ENCODE results near the gene EVI5L.

EVI5L gene

GRCh38 chr19:7844405-7844804 is 14.4 kb downstream of the EVI5L start:
- Histone ChIP-seq H3K4me1 (ENCODE audit: control insufficient read depth, insufficient read depth, low read length) (no peaks in the 10 kb centered on the region), H3K27ac (ENCODE audit: low read length) (no peak overlapping the region), H3K4me3 (ENCODE audit: low read length) (no peak overlapping the region), H3K27me3 (ENCODE audit: control insufficient read depth, insufficient read depth, low read length) (no peaks in the 10 kb centered on the region), H3K36me3 (ENCODE audit: control insufficient read depth, insufficient read depth, low read length) (no peaks in the 10 kb centered on the region), H3K9me3 (ENCODE audit: control insufficient read depth, insufficient read depth, low read length) (no peaks in the 10 kb centered on the region)
- no CpG with 5 or more reads among the region's 5 CpGs for WGBS (ENCODE audit: insufficient coverage, insufficient read length)
- DNase-seq (ENCODE audit: low read depth, low spot score) = no peak

- no peak for DNase-seq (ENCODE audit: low read depth, low spot score)
- Histone ChIP-seq H3K4me3 (ENCODE audit: low read length) (no peak overlapping the region), H3K27me3 (ENCODE audit: control insufficient read depth, insufficient read depth, low read length) (no peaks in the 10 kb centered on the region), H3K27ac (ENCODE audit: low read length) (no peak overlapping the region), H3K9me3 (ENCODE audit: control insufficient read depth, insufficient read depth, low read length) (no peaks in the 10 kb centered on the region), H3K4me1 (ENCODE audit: control insufficient read depth, insufficient read depth, low read length) (no peaks in the 10 kb centered on the region), H3K36me3 (ENCODE audit: control insufficient read depth, insufficient read depth, low read length) (no peaks in the 10 kb centered on the region)
- no CpG with 5 or more reads among the region's 10 CpGs for WGBS (ENCODE audit: insufficient coverage, insufficient read length)
Measured at GRCh38 chr19:7844951-7845350, 14.9 kb downstream of the EVI5L start.

DNA sequence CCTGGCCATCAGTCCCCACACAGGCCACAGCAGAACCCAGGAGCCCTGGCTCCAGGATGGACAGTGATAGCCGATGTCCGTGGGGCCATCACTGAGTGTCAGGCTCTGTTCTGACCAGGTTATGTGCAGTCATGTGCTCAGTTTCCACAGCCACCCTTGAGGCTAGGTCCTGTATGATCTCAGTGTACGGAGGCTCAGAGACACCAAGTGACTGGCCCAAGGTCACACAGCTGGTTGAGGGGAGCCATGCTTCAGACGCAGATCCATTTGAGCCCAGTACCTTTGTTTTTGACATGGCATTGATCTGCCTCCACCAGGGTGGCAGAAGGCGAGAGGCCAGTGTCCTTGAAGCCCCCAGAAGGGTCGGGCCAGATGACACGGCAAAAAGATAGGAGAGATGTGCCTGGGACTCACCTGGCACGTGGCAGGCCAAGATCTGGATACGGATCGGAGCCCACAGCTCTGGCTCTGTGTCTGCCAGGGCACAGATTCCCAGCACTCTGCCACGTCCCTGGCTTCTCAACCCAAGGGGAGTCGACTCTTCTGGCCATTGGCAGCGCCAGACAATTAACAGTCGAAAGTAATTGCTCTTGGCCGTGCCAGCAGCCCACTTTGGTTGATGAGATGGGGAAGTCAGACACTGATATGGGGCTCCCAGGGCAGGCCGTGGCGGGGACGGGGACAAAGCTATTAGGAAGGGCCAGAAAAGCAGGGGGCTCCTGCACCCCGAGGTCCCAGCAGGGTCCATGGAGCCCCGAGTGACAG is 15.6 kb downstream of the EVI5L start:
- no peak for DNase-seq (ENCODE audit: low read depth, low spot score)
- no peaks in the 10 kb centered on the region for H3K27me3 ChIP-seq (ENCODE audit: control insufficient read depth, insufficient read depth, low read length)
- H3K36me3 ChIP-seq (ENCODE audit: control insufficient read depth, insufficient read depth, low read length) = no peaks in the 10 kb centered on the region
- WGBS (ENCODE audit: insufficient coverage, insufficient read length) = no CpG with 5 or more reads among the region's 20 CpGs
- no peaks in the 10 kb centered on the region for H3K4me1 ChIP-seq (ENCODE audit: control insufficient read depth, insufficient read depth, low read length)
- H3K9me3 ChIP-seq (ENCODE audit: control insufficient read depth, insufficient read depth, low read length) = no peaks in the 10 kb centered on the region
- no peak overlapping the region for H3K27ac ChIP-seq (ENCODE audit: low read length)
- H3K4me3 ChIP-seq (ENCODE audit: low read length) = no peak overlapping the region

DNA sequence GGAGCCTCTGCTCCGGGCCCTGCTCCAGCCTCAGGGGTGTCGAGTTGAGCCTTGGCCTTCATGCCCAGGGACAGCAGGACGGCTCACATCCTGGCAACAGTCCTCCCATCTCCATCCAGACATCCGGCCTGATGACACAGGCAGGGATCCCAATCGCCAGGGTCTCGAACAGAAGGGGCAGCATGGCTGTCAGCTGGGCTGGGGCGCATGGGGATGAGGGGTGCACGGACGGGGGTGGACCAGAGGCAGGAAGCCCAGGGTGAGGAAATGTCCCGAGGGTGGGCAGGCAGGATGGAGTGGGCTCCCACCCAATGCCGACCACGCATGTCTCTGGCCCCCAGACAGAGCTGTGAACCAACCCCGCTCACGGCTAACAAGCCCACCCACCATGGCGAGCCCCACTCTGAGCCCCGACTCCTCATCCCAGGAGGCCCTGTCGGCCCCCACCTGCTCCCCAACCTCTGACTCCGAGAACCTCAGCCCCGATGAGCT is 16.2 kb downstream of the EVI5L start:
- Histone ChIP-seq H3K36me3 (ENCODE audit: control insufficient read depth, insufficient read depth, low read length) (no peaks in the 10 kb centered on the region), H3K27me3 (ENCODE audit: control insufficient read depth, insufficient read depth, low read length) (no peaks in the 10 kb centered on the region), H3K4me1 (ENCODE audit: control insufficient read depth, insufficient read depth, low read length) (no peaks in the 10 kb centered on the region), H3K4me3 (ENCODE audit: low read length) (no peak overlapping the region), H3K27ac (ENCODE audit: low read length) (no peak overlapping the region), H3K9me3 (ENCODE audit: control insufficient read depth, insufficient read depth, low read length) (no peaks in the 10 kb centered on the region)
- DNase-seq (ENCODE audit: low read depth, low spot score) = no peak
- no CpG with 5 or more reads among the region's 19 CpGs for whole genome bisulfite sequencing (ENCODE audit: insufficient coverage, insufficient read length)

DNA sequence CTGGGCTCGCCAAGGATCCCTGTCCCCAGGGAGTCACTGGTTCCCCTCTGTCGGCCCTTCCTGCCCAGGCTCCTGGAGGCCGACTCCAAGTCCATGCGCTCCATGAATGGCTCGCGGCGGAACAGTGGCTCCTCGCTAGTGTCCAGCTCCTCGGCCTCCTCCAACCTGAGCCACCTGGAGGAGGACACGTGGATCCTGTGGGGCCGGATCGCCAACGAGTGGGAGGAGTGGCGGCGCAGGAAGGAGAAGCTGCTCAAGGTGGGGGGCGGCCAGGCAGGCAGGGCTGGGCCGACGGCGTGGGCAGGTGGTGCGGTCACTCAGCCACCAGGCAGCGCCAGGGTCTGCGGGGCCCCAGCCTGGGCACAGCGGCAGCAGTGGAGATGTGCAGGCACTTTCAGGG is 17.6 kb downstream of the EVI5L start:
- no peak overlapping the region for H3K4me3 ChIP-seq (ENCODE audit: low read length)
- no peaks in the 10 kb centered on the region for H3K4me1 ChIP-seq (ENCODE audit: control insufficient read depth, insufficient read depth, low read length)
- no peaks in the 10 kb centered on the region for H3K36me3 ChIP-seq (ENCODE audit: control insufficient read depth, insufficient read depth, low read length)
- no peaks in the 10 kb centered on the region for H3K27me3 ChIP-seq (ENCODE audit: control insufficient read depth, insufficient read depth, low read length)
- DNase-seq (ENCODE audit: low read depth, low spot score) = no peak
- H3K27ac ChIP-seq (ENCODE audit: low read length) = no peak overlapping the region
- H3K9me3 ChIP-seq (ENCODE audit: control insufficient read depth, insufficient read depth, low read length) = no peaks in the 10 kb centered on the region
- no CpG with 5 or more reads among the region's 23 CpGs for WGBS (ENCODE audit: insufficient coverage, insufficient read length)

- H3K4me3 ChIP-seq (ENCODE audit: low read length) = no peak overlapping the region
- no CpG with 5 or more reads among the region's 34 CpGs for WGBS (ENCODE audit: insufficient coverage, insufficient read length)
- no peak overlapping the region for H3K27ac ChIP-seq (ENCODE audit: low read length)
- no peaks in the 10 kb centered on the region for H3K9me3 ChIP-seq (ENCODE audit: control insufficient read depth, insufficient read depth, low read length)
- no peaks in the 10 kb centered on the region for H3K27me3 ChIP-seq (ENCODE audit: control insufficient read depth, insufficient read depth, low read length)
- H3K4me1 ChIP-seq (ENCODE audit: control insufficient read depth, insufficient read depth, low read length) = peaks cover 2% of the 10 kb centered on the region; the same call in 1 of the 2 replicates
- H3K36me3 ChIP-seq (ENCODE audit: control insufficient read depth, insufficient read depth, low read length) = no peaks in the 10 kb centered on the region
- no peak for DNase-seq (ENCODE audit: low read depth, low spot score)
Measured at GRCh38 chr19:7848779-7849457, 18.9 kb downstream of the EVI5L start.

- Histone ChIP-seq H3K27ac (ENCODE audit: low read length) (no peak overlapping the region), H3K4me3 (ENCODE audit: low read length) (no peak overlapping the region), H3K4me1 (ENCODE audit: control insufficient read depth, insufficient read depth, low read length) (peaks cover 2% of the 10 kb centered on the region; the same call in 1 of the 2 replicates), H3K36me3 (ENCODE audit: control insufficient read depth, insufficient read depth, low read length) (no peaks in the 10 kb centered on the region), H3K27me3 (ENCODE audit: control insufficient read depth, insufficient read depth, low read length) (no peaks in the 10 kb centered on the region), H3K9me3 (ENCODE audit: control insufficient read depth, insufficient read depth, low read length) (no peaks in the 10 kb centered on the region)
- DNase-seq (ENCODE audit: low read depth, low spot score) = no peak
- WGBS (ENCODE audit: insufficient coverage, insufficient read length) = no CpG with 5 or more reads among the region's 9 CpGs
Measured at GRCh38 chr19:7849631-7849999, 19.6 kb downstream of the EVI5L start.

- no peak overlapping the region for H3K4me3 ChIP-seq (ENCODE audit: low read length)
- WGBS (ENCODE audit: insufficient coverage, insufficient read length) = no CpG with 5 or more reads among the region's 25 CpGs
- no peak for DNase-seq (ENCODE audit: low read depth, low spot score)
- no peaks in the 10 kb centered on the region for H3K36me3 ChIP-seq (ENCODE audit: control insufficient read depth, insufficient read depth, low read length)
- H3K4me1 ChIP-seq (ENCODE audit: control insufficient read depth, insufficient read depth, low read length) = peaks cover 2% of the 10 kb centered on the region; the same call in 1 of the 2 replicates
- H3K9me3 ChIP-seq (ENCODE audit: control insufficient read depth, insufficient read depth, low read length) = no peaks in the 10 kb centered on the region
- no peak overlapping the region for H3K27ac ChIP-seq (ENCODE audit: low read length)
- no peaks in the 10 kb centered on the region for H3K27me3 ChIP-seq (ENCODE audit: control insufficient read depth, insufficient read depth, low read length)
Measured at GRCh38 chr19:7850000-7850813, 20.2 kb downstream of the EVI5L start.

- no CpG with 5 or more reads among the region's 19 CpGs for WGBS (ENCODE audit: insufficient coverage, insufficient read length)
- Histone ChIP-seq H3K36me3 (ENCODE audit: control insufficient read depth, insufficient read depth, low read length) (no peaks in the 10 kb centered on the region), H3K4me3 (ENCODE audit: low read length) (no peak overlapping the region), H3K9me3 (ENCODE audit: control insufficient read depth, insufficient read depth, low read length) (no peaks in the 10 kb centered on the region), H3K27me3 (ENCODE audit: control insufficient read depth, insufficient read depth, low read length) (no peaks in the 10 kb centered on the region), H3K4me1 (ENCODE audit: control insufficient read depth, insufficient read depth, low read length) (peaks cover 2% of the 10 kb centered on the region; the same call in 1 of the 2 replicates), H3K27ac (ENCODE audit: low read length) (no peak overlapping the region)
- no peak for DNase-seq (ENCODE audit: low read depth, low spot score)
Measured at GRCh38 chr19:7850945-7851622, 21.1 kb downstream of the EVI5L start.

All from iPS DF 6.9 (cell line).